HG03521 (cell line): ENCODE measurements around the gene CHRNA1.

Source experiments
- ATAC-seq: cut with Tn5 transposase; IDR thresholded peaks from one replicate; pipeline ENCODE4 v1.9.1; 2021; ENCODE audit warnings: mild to moderate bottlenecking, moderate library complexity; ENCODE audit not compliant: unreplicated experiment

CHRNA1 gene

GRCh38 chr2:174762464-174762863, 1.8 kb downstream of the CHRNA1 start:
- no peak for ATAC-seq

GRCh38 chr2:174761837-174762236, 2.4 kb downstream of the CHRNA1 start:
- no peak for ATAC-seq

GRCh38 chr2:174760845-174761473, 3.3 kb downstream of the CHRNA1 start:
- no peak for ATAC-seq

GRCh38 chr2:174759381-174760065, 4.7 kb downstream of the CHRNA1 start:
- no peak for ATAC-seq

- no peak for ATAC-seq
These were observed 7.5 kb downstream of the CHRNA1 start for GRCh38 chr2:174756743-174757142.

- ATAC-seq: peak; percentile 35
These were observed 11.1 kb downstream of the CHRNA1 start for GRCh38 chr2:174753038-174753633.

- peak; percentile 79 for ATAC-seq
These were observed 11.8 kb downstream of the CHRNA1 start for GRCh38 chr2:174752403-174753037.

GRCh38 chr2:174750923-174751441, 13.3 kb downstream of the CHRNA1 start:
- peak; percentile 39 for ATAC-seq

- ATAC-seq: no peak
These were observed 14.5 kb downstream of the CHRNA1 start for GRCh38 chr2:174749793-174750192.

GRCh38 chr2:174748948-174749347, 15.3 kb downstream of the CHRNA1 start:
- no peak for ATAC-seq

- no peak for ATAC-seq
These were observed 19.1 kb downstream of the CHRNA1 start for GRCh38 chr2:174745142-174745541.

GRCh38 chr2:174744111-174744510, 20.2 kb downstream of the CHRNA1 start:
- no peak for ATAC-seq

- no peak for ATAC-seq
These were observed 23.6 kb downstream of the CHRNA1 start for GRCh38 chr2:174740721-174741120.

- ATAC-seq: no peak
These were observed 25.4 kb downstream of the CHRNA1 start for GRCh38 chr2:174738841-174739240.

GRCh38 chr2:174731546-174731945, 32.7 kb downstream of the CHRNA1 start:
- no peak for ATAC-seq

GRCh38 chr2:174730698-174731018, 33.6 kb downstream of the CHRNA1 start:
- ATAC-seq: no peak

GRCh38 chr2:174729797-174730697, 34.2 kb downstream of the CHRNA1 start:
- no peak for ATAC-seq

- ATAC-seq: no peak
These were observed 36.2 kb downstream of the CHRNA1 start for GRCh38 chr2:174728096-174728495.

- ATAC-seq: no peak
These were observed 38.1 kb downstream of the CHRNA1 start for GRCh38 chr2:174726212-174726611.

- ATAC-seq: no peak
These were observed 41.2 kb downstream of the CHRNA1 start for GRCh38 chr2:174722942-174723592.
